ENCODE data around the gene GALNT18.

GALNT18 gene

GRCh38 chr11:11621573-11622339, at the start of gene GALNT18:
GALNT18 (minus strand) TSS chr11:11622005.
- H2AFZ ChIP-seq (ENCODE audit: low read depth, low read length), result peak within 1 kb of the TSS; percentile 74
- peaks cover 55% of the 10 kb centered on the region for H3K27me3 ChIP-seq (ENCODE audit: insufficient read depth, low read length)
- no peaks in the 10 kb centered on the region for H3K36me3 ChIP-seq (ENCODE audit: insufficient read depth, low read length)
- H3K4me3 ChIP-seq (ENCODE audit: low read length), result peak within 1 kb of the TSS; percentile 36
- no peaks in the 10 kb centered on the region for H3K9me3 ChIP-seq (ENCODE audit: low read length)
- H3K4me1 ChIP-seq (ENCODE audit: insufficient read depth, low read length), result peaks cover 13% of the 10 kb centered on the region

- Histone ChIP-seq H3K4me3 (ENCODE audit: low read length) (no peak overlapping the region), H3K9me3 (ENCODE audit: low read length) (no peaks in the 10 kb centered on the region), H2AFZ (ENCODE audit: low read depth, low read length) (no peak overlapping the region), H3K4me1 (ENCODE audit: insufficient read depth, low read length) (no peaks in the 10 kb centered on the region), H3K36me3 (ENCODE audit: insufficient read depth, low read length) (no peaks in the 10 kb centered on the region), H3K27me3 (ENCODE audit: insufficient read depth, low read length) (no peaks in the 10 kb centered on the region)
Measured at GRCh38 chr11:11670574-11670973, 48.8 kb upstream of the GALNT18 start.

GRCh38 chr11:11669233-11669846, 47.5 kb upstream of the GALNT18 start:
- Histone ChIP-seq H3K27me3 (ENCODE audit: insufficient read depth, low read length) (no peaks in the 10 kb centered on the region), H3K4me3 (ENCODE audit: low read length) (no peak overlapping the region), H3K4me1 (ENCODE audit: insufficient read depth, low read length) (no peaks in the 10 kb centered on the region), H3K36me3 (ENCODE audit: insufficient read depth, low read length) (no peaks in the 10 kb centered on the region), H2AFZ (ENCODE audit: low read depth, low read length) (no peak overlapping the region), H3K9me3 (ENCODE audit: low read length) (no peaks in the 10 kb centered on the region)

- H3K4me3 ChIP-seq (ENCODE audit: low read length), result no peak overlapping the region
- no peaks in the 10 kb centered on the region for H3K4me1 ChIP-seq (ENCODE audit: insufficient read depth, low read length)
- H3K36me3 ChIP-seq (ENCODE audit: insufficient read depth, low read length), result no peaks in the 10 kb centered on the region
- H3K9me3 ChIP-seq (ENCODE audit: low read length), result no peaks in the 10 kb centered on the region
- no peaks in the 10 kb centered on the region for H3K27me3 ChIP-seq (ENCODE audit: insufficient read depth, low read length)
- H2AFZ ChIP-seq (ENCODE audit: low read depth, low read length), result no peak overlapping the region
Measured at GRCh38 chr11:11668781-11669180, 47.0 kb upstream of the GALNT18 start.

- Histone ChIP-seq H3K27me3 (ENCODE audit: insufficient read depth, low read length) (peaks cover 2% of the 10 kb centered on the region), H3K4me1 (ENCODE audit: insufficient read depth, low read length) (no peaks in the 10 kb centered on the region), H3K9me3 (ENCODE audit: low read length) (no peaks in the 10 kb centered on the region), H2AFZ (ENCODE audit: low read depth, low read length) (no peak overlapping the region), H3K4me3 (ENCODE audit: low read length) (no peak overlapping the region), H3K36me3 (ENCODE audit: insufficient read depth, low read length) (no peaks in the 10 kb centered on the region)
Measured at GRCh38 chr11:11668274-11668673, 46.5 kb upstream of the GALNT18 start.

GRCh38 chr11:11667056-11667455, 45.3 kb upstream of the GALNT18 start:
- H3K4me3 ChIP-seq (ENCODE audit: low read length), result no peak overlapping the region
- H2AFZ ChIP-seq (ENCODE audit: low read depth, low read length), result no peak overlapping the region
- H3K27me3 ChIP-seq (ENCODE audit: insufficient read depth, low read length), result peaks cover 2% of the 10 kb centered on the region

GRCh38 chr11:11665407-11665806, 43.6 kb upstream of the GALNT18 start:
- Histone ChIP-seq H3K27me3 (ENCODE audit: insufficient read depth, low read length) (peaks cover 2% of the 10 kb centered on the region), H2AFZ (ENCODE audit: low read depth, low read length) (no peak overlapping the region), H3K4me1 (ENCODE audit: insufficient read depth, low read length) (no peaks in the 10 kb centered on the region), H3K4me3 (ENCODE audit: low read length) (no peak overlapping the region), H3K9me3 (ENCODE audit: low read length) (no peaks in the 10 kb centered on the region), H3K36me3 (ENCODE audit: insufficient read depth, low read length) (no peaks in the 10 kb centered on the region)

More at GRCh38 chr11:11667056-11667455, 45.3 kb upstream of the GALNT18 start:
- no peaks in the 10 kb centered on the region for H3K4me1 ChIP-seq (ENCODE audit: insufficient read depth, low read length)
- H3K36me3 ChIP-seq (ENCODE audit: insufficient read depth, low read length), result no peaks in the 10 kb centered on the region
- no peaks in the 10 kb centered on the region for H3K9me3 ChIP-seq (ENCODE audit: low read length)

GRCh38 chr11:11663907-11664306, 42.1 kb upstream of the GALNT18 start:
- Histone ChIP-seq H3K36me3 (ENCODE audit: insufficient read depth, low read length) (no peaks in the 10 kb centered on the region), H2AFZ (ENCODE audit: low read depth, low read length) (no peak overlapping the region), H3K27me3 (ENCODE audit: insufficient read depth, low read length) (peaks cover 2% of the 10 kb centered on the region), H3K4me1 (ENCODE audit: insufficient read depth, low read length) (no peaks in the 10 kb centered on the region), H3K4me3 (ENCODE audit: low read length) (no peak overlapping the region), H3K9me3 (ENCODE audit: low read length) (no peaks in the 10 kb centered on the region)

GRCh38 chr11:11662578-11662977, 40.8 kb upstream of the GALNT18 start:
- Histone ChIP-seq H3K4me1 (ENCODE audit: insufficient read depth, low read length) (no peaks in the 10 kb centered on the region), H2AFZ (ENCODE audit: low read depth, low read length) (no peak overlapping the region), H3K9me3 (ENCODE audit: low read length) (no peaks in the 10 kb centered on the region), H3K36me3 (ENCODE audit: insufficient read depth, low read length) (no peaks in the 10 kb centered on the region), H3K27me3 (ENCODE audit: insufficient read depth, low read length) (peaks cover 2% of the 10 kb centered on the region), H3K4me3 (ENCODE audit: low read length) (no peak overlapping the region)

- Histone ChIP-seq H3K9me3 (ENCODE audit: low read length) (no peaks in the 10 kb centered on the region), H3K4me3 (ENCODE audit: low read length) (no peak overlapping the region), H2AFZ (ENCODE audit: low read depth, low read length) (no peak overlapping the region), H3K27me3 (ENCODE audit: insufficient read depth, low read length) (peaks cover 2% of the 10 kb centered on the region), H3K36me3 (ENCODE audit: insufficient read depth, low read length) (no peaks in the 10 kb centered on the region), H3K4me1 (ENCODE audit: insufficient read depth, low read length) (no peaks in the 10 kb centered on the region)
Measured at GRCh38 chr11:11661326-11662040, 39.7 kb upstream of the GALNT18 start.

GRCh38 chr11:11660363-11660740, 38.5 kb upstream of the GALNT18 start:
- Histone ChIP-seq H3K27me3 (ENCODE audit: insufficient read depth, low read length) (peaks cover 2% of the 10 kb centered on the region), H3K4me3 (ENCODE audit: low read length) (no peak overlapping the region), H3K36me3 (ENCODE audit: insufficient read depth, low read length) (no peaks in the 10 kb centered on the region), H3K4me1 (ENCODE audit: insufficient read depth, low read length) (no peaks in the 10 kb centered on the region), H3K9me3 (ENCODE audit: low read length) (no peaks in the 10 kb centered on the region), H2AFZ (ENCODE audit: low read depth, low read length) (no peak overlapping the region)

- Histone ChIP-seq H3K36me3 (ENCODE audit: insufficient read depth, low read length) (no peaks in the 10 kb centered on the region), H3K4me3 (ENCODE audit: low read length) (no peak overlapping the region), H3K4me1 (ENCODE audit: insufficient read depth, low read length) (no peaks in the 10 kb centered on the region), H3K9me3 (ENCODE audit: low read length) (no peaks in the 10 kb centered on the region), H2AFZ (ENCODE audit: low read depth, low read length) (no peak overlapping the region), H3K27me3 (ENCODE audit: insufficient read depth, low read length) (peaks cover 2% of the 10 kb centered on the region)
Measured at GRCh38 chr11:11659567-11660362, 38.0 kb upstream of the GALNT18 start.

Measured in neuron (in vitro differentiated cells).